ENCODE results near the gene PRKN. TPM values are rescaled to one million over a fixed set of nuclear protein-coding genes. Genes with fewer than 3 reads are reported as not detected.

PRKN gene
- total RNA-seq, 1 donor from 2014 or later = 5.1 TPM

- H3K36me3 Mint-ChIP-seq (ENCODE audit: low read depth, unreplicated experiment) = no peaks in the 10 kb centered on the region
- H3K4me3 Mint-ChIP-seq (ENCODE audit: unreplicated experiment) = no peak overlapping the region
- H3K4me1 Mint-ChIP-seq (ENCODE audit: unreplicated experiment) = no peaks in the 10 kb centered on the region
- H3K9me3 Mint-ChIP-seq (ENCODE audit: unreplicated experiment) = no peaks in the 10 kb centered on the region
- no peak for DNase-seq (ENCODE audit: low spot score)
- no peak for TF ChIP-seq CTCF (IDR thresholded peaks at IDR 0.05; ENCODE audit: unreplicated experiment)
- no peak overlapping the region for H3K27ac Mint-ChIP-seq (ENCODE audit: unreplicated experiment)
- no peaks in the 10 kb centered on the region for H3K27me3 Mint-ChIP-seq (ENCODE audit: unreplicated experiment)
Measured at GRCh38 chr6:162605881-162606280, 121.7 kb downstream of the PRKN start.

GRCh38 chr6:162603231-162604015, 124.1 kb downstream of the PRKN start:
- H3K9me3 Mint-ChIP-seq (ENCODE audit: unreplicated experiment) = no peaks in the 10 kb centered on the region
- no peaks in the 10 kb centered on the region for H3K27me3 Mint-ChIP-seq (ENCODE audit: unreplicated experiment)
- TF ChIP-seq CTCF (IDR thresholded peaks at IDR 0.05; ENCODE audit: unreplicated experiment) = no peak
- H3K4me3 Mint-ChIP-seq (ENCODE audit: unreplicated experiment) = no peak overlapping the region
- DNase-seq (ENCODE audit: low spot score) = no peak
- H3K4me1 Mint-ChIP-seq (ENCODE audit: unreplicated experiment) = peaks cover 2% of the 10 kb centered on the region
- H3K36me3 Mint-ChIP-seq (ENCODE audit: low read depth, unreplicated experiment) = no peaks in the 10 kb centered on the region
- H3K27ac Mint-ChIP-seq (ENCODE audit: unreplicated experiment) = no peak overlapping the region

- no peak for TF ChIP-seq CTCF (IDR thresholded peaks at IDR 0.05; ENCODE audit: unreplicated experiment)
- no peak for DNase-seq (ENCODE audit: low spot score)
- H3K4me1 Mint-ChIP-seq (ENCODE audit: unreplicated experiment) = peaks cover 2% of the 10 kb centered on the region
Measured at GRCh38 chr6:162602759-162603158, 124.8 kb downstream of the PRKN start.

GRCh38 chr6:162596676-162597075, 130.9 kb downstream of the PRKN start:
- Mint-ChIP-seq H3K36me3 (ENCODE audit: low read depth, unreplicated experiment) (no peaks in the 10 kb centered on the region), H3K9me3 (ENCODE audit: unreplicated experiment) (no peaks in the 10 kb centered on the region), H3K4me3 (ENCODE audit: unreplicated experiment) (no peak overlapping the region), H3K4me1 (ENCODE audit: unreplicated experiment) (peaks cover 2% of the 10 kb centered on the region), H3K27ac (ENCODE audit: unreplicated experiment) (no peak overlapping the region), H3K27me3 (ENCODE audit: unreplicated experiment) (no peaks in the 10 kb centered on the region)
- no peak for TF ChIP-seq CTCF (IDR thresholded peaks at IDR 0.05; ENCODE audit: unreplicated experiment)
- DNase-seq (ENCODE audit: low spot score) = no peak

More at GRCh38 chr6:162602759-162603158, 124.8 kb downstream of the PRKN start:
- Mint-ChIP-seq H3K36me3 (ENCODE audit: low read depth, unreplicated experiment) (no peaks in the 10 kb centered on the region), H3K27me3 (ENCODE audit: unreplicated experiment) (no peaks in the 10 kb centered on the region), H3K4me3 (ENCODE audit: unreplicated experiment) (no peak overlapping the region), H3K9me3 (ENCODE audit: unreplicated experiment) (no peaks in the 10 kb centered on the region), H3K27ac (ENCODE audit: unreplicated experiment) (no peak overlapping the region)

- no peak for DNase-seq (ENCODE audit: low spot score)
- Mint-ChIP-seq H3K9me3 (ENCODE audit: unreplicated experiment) (no peaks in the 10 kb centered on the region), H3K27ac (ENCODE audit: unreplicated experiment) (no peak overlapping the region)
Measured at GRCh38 chr6:162591517-162591916, 136.0 kb downstream of the PRKN start.

More at GRCh38 chr6:162591517-162591916, 136.0 kb downstream of the PRKN start:
- no peaks in the 10 kb centered on the region for H3K4me1 Mint-ChIP-seq (ENCODE audit: unreplicated experiment)
- no peaks in the 10 kb centered on the region for H3K36me3 Mint-ChIP-seq (ENCODE audit: low read depth, unreplicated experiment)
- no peaks in the 10 kb centered on the region for H3K27me3 Mint-ChIP-seq (ENCODE audit: unreplicated experiment)
- H3K4me3 Mint-ChIP-seq (ENCODE audit: unreplicated experiment) = no peak overlapping the region
- TF ChIP-seq CTCF (IDR thresholded peaks at IDR 0.05; ENCODE audit: unreplicated experiment) = no peak
